Airway epithelial cell (primary cell): Measurements from ENCODE around the gene GPR101. TPM values are rescaled to one million over a fixed set of nuclear protein-coding genes. Genes with fewer than 3 reads are reported as not detected.

Experiments
- total RNA-seq: library from RNA; depleted of rRNA; stranded (reverse); fragments of >200 nt; gene quantifications from 2 replicates; pipeline ENCODE4 v1.2.3, GENCODE V29; 2015

The GPR101 gene
- not detected in 2 replicates for total RNA-seq

GRCh38 chrX:137033774-137034507 lies at the start of gene GPR101:
Gene GPR101 (minus strand): TSS chrX:137033995. CDS start chrX:137031674, 2,321 bp downstream.

Other genes starting within 250 kb of the GPR101 start
- gene RBMX, start 153.3 kb downstream of the GPR101 start, total RNA-seq: 192 and 196 TPM in 2 replicates